Measurements from ENCODE around the gene TP53TG5.

The TP53TG5 gene

DNA sequence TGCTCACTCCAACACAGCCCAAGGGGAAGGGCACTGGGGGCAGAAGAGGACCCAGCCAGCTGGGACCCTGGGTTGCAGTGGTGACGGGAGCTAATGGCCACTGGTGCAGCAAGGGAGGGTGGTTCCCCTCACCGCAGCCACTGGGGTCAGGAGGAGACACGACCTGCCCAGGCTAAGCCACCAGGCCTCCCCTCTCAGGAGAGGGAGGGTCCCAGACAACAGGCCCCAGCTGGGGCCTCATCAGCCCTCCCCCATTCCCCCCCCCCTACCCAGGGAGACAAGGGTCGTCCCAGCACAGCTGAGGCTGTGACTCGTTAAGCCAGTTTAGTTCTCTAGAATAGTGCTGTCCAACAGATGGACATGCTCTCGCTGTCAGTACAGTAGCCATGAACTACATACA, 52.8 kb downstream of the TP53TG5 start:
- no peaks in the 10 kb centered on the region for H3K9me3 ChIP-seq (ENCODE audit: insufficient read depth, low read length)
- no peaks in the 10 kb centered on the region for H4K20me1 ChIP-seq (ENCODE audit: insufficient read depth, low read length)
- H2AFZ ChIP-seq (ENCODE audit: low read depth, low read length), result no peak overlapping the region
- no peak overlapping the region for H3K4me2 ChIP-seq (ENCODE audit: low read length)
- H3K9ac ChIP-seq (ENCODE audit: low read length), result no peak overlapping the region
- peaks cover 28% of the 10 kb centered on the region for H3K4me1 ChIP-seq (ENCODE audit: low read length)
- H3K27ac ChIP-seq (ENCODE audit: low read length), result no peak overlapping the region
- no peak overlapping the region for H3K4me3 ChIP-seq (ENCODE audit: low read length)
- no peaks in the 10 kb centered on the region for H3K79me2 ChIP-seq (ENCODE audit: low read length)
- no peaks in the 10 kb centered on the region for H3K27me3 ChIP-seq (ENCODE audit: low read depth, low read length)
- peaks cover 11% of the 10 kb centered on the region for H3K36me3 ChIP-seq (replicated peaks; ENCODE audit: low read depth, low read length)
- no peak for TF ChIP-seq EZH2phosphoT487 (IDR thresholded peaks at IDR 0.05; ENCODE audit: low read depth)
- TF ChIP-seq, protein P1, sequence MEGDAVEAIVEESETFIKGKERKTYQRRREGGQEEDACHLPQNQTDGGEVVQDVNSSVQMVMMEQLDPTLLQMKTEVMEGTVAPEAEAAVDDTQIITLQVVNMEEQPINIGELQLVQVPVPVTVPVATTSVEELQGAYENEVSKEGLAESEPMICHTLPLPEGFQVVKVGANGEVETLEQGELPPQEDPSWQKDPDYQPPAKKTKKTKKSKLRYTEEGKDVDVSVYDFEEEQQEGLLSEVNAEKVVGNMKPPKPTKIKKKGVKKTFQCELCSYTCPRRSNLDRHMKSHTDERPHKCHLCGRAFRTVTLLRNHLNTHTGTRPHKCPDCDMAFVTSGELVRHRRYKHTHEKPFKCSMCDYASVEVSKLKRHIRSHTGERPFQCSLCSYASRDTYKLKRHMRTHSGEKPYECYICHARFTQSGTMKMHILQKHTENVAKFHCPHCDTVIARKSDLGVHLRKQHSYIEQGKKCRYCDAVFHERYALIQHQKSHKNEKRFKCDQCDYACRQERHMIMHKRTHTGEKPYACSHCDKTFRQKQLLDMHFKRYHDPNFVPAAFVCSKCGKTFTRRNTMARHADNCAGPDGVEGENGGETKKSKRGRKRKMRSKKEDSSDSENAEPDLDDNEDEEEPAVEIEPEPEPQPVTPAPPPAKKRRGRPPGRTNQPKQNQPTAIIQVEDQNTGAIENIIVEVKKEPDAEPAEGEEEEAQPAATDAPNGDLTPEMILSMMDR (IDR thresholded peaks at IDR 0.05; ENCODE audit: low read depth, low read length), result no peak

DNA sequence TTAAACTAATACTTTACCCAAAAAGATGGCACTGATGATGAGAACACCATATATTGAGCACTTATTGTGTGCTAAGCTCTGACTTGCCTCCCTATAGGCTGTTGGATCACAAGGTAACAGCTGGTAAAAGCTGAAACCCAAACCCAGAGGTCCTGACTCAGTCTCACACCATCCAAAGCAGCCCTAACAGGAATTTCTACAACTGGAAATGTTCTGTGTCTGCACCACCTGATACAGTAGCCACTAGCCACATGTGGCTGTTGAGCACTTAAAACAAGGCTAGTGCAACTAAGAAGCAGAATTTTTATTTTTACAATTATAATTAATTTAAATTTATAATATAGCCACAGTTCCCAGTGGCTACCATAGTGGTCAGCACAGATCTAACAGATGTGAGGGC, 54.4 kb downstream of the TP53TG5 start:
- no peak overlapping the region for H3K4me2 ChIP-seq (ENCODE audit: low read length)
- H3K4me3 ChIP-seq (ENCODE audit: low read length), result no peak overlapping the region
- no peak overlapping the region for H3K9ac ChIP-seq (ENCODE audit: low read length)
- TF ChIP-seq, protein P1 (IDR thresholded peaks at IDR 0.05; ENCODE audit: low read depth, low read length), result no peak
- TF ChIP-seq EZH2phosphoT487 (IDR thresholded peaks at IDR 0.05; ENCODE audit: low read depth), result no peak
- H3K4me1 ChIP-seq (ENCODE audit: low read length), result peaks cover 31% of the 10 kb centered on the region
- peaks cover under 1% of the 10 kb centered on the region; the same call in 1 of the 2 replicates for H3K27me3 ChIP-seq (ENCODE audit: low read depth, low read length)
- H4K20me1 ChIP-seq (ENCODE audit: insufficient read depth, low read length), result no peaks in the 10 kb centered on the region
- H2AFZ ChIP-seq (ENCODE audit: low read depth, low read length), result no peak overlapping the region
- H3K9me3 ChIP-seq (ENCODE audit: insufficient read depth, low read length), result no peaks in the 10 kb centered on the region
- no peaks in the 10 kb centered on the region for H3K79me2 ChIP-seq (ENCODE audit: low read length)
- no peak overlapping the region for H3K27ac ChIP-seq (ENCODE audit: low read length)
- peaks cover 4% of the 10 kb centered on the region for H3K36me3 ChIP-seq (replicated peaks; ENCODE audit: low read depth, low read length)

DNA sequence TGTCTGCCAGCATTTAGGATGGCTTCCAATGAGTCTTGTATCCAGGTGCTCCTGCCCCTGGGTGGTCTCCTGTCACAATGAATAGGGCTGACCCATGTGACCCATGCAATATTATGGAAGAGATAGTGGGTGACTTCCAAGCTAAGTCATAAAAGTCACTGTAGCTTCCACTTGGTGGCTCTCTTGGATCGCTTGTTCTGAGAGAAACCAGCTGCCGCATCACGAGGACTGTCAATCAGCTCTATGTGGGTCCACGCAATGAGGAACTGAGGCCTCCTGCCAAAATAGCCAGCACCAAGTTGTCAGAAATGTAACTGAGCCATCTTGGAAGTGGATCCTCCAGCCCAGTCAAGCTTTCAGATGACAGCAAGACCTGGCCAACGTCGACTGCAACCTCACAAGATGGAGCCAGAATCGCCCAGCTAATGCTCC, 55.2 kb downstream of the TP53TG5 start:
- no peaks in the 10 kb centered on the region for H4K20me1 ChIP-seq (ENCODE audit: insufficient read depth, low read length)
- H3K79me2 ChIP-seq (ENCODE audit: low read length), result no peaks in the 10 kb centered on the region
- no peaks in the 10 kb centered on the region for H3K9me3 ChIP-seq (ENCODE audit: insufficient read depth, low read length)
- H3K4me1 ChIP-seq (ENCODE audit: low read length), result peaks cover 38% of the 10 kb centered on the region
- no peak overlapping the region for H3K27ac ChIP-seq (ENCODE audit: low read length)
- no peak overlapping the region for H3K4me3 ChIP-seq (ENCODE audit: low read length)
- H3K27me3 ChIP-seq (ENCODE audit: low read depth, low read length), result peaks cover 7% of the 10 kb centered on the region
- no peak overlapping the region for H3K9ac ChIP-seq (ENCODE audit: low read length)
- peaks cover 4% of the 10 kb centered on the region for H3K36me3 ChIP-seq (replicated peaks; ENCODE audit: low read depth, low read length)
- peak overlapping the region; percentile 7; the same call in 1 of the 2 replicates for H2AFZ ChIP-seq (ENCODE audit: low read depth, low read length)
- H3K4me2 ChIP-seq (ENCODE audit: low read length), result peak overlapping the region; percentile 38
- TF ChIP-seq, protein P1 (IDR thresholded peaks at IDR 0.05; ENCODE audit: low read depth, low read length), result peak; percentile 95
- no peak for TF ChIP-seq EZH2phosphoT487 (IDR thresholded peaks at IDR 0.05; ENCODE audit: low read depth)
